Measurements from ENCODE around the gene C10orf71. TPM values are rescaled to one million over a fixed set of nuclear protein-coding genes. Genes with fewer than 3 reads are reported as not detected.

Gene C10orf71
- total RNA-seq, 4 donors from 2014 or later = not detected

DNA sequence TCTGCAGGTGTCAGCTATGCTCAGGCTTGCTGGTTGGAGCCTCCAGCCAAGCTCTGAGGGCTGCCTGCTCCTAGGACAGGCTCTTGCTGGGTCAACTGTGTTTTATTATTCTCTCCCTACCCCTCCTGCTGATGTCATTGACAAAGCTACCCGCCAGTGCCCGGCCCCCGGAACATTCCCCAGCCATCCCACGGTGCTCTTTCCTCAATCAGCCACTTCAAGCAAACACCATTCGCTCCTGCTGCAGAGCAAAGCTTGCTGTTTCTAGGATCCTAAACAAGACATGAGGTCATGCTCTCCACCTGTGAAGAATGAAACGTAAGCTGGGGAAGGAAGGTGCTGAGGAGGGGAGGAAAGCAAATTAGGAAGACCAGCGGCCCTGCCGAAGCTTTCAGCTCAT, 2.1 kb upstream of the C10orf71 start:
- no peak overlapping the region for H3K27ac ChIP-seq
- peaks cover 5% of the 10 kb centered on the region for H3K4me1 ChIP-seq
- no peaks in the 10 kb centered on the region for H3K27me3 ChIP-seq
- H3K4me3 ChIP-seq = no peak overlapping the region
- 83% methylated on average over 8 of the region's 8 CpGs for WGBS
- TF ChIP-seq EP300 (IDR thresholded peaks at IDR 0.05) = no peak
- TF ChIP-seq POLR2AphosphoS5 (IDR thresholded peaks at IDR 0.05) = no peak
- TF ChIP-seq POLR2A (IDR thresholded peaks at IDR 0.05) = no peak
- TF ChIP-seq, protein P1, sequence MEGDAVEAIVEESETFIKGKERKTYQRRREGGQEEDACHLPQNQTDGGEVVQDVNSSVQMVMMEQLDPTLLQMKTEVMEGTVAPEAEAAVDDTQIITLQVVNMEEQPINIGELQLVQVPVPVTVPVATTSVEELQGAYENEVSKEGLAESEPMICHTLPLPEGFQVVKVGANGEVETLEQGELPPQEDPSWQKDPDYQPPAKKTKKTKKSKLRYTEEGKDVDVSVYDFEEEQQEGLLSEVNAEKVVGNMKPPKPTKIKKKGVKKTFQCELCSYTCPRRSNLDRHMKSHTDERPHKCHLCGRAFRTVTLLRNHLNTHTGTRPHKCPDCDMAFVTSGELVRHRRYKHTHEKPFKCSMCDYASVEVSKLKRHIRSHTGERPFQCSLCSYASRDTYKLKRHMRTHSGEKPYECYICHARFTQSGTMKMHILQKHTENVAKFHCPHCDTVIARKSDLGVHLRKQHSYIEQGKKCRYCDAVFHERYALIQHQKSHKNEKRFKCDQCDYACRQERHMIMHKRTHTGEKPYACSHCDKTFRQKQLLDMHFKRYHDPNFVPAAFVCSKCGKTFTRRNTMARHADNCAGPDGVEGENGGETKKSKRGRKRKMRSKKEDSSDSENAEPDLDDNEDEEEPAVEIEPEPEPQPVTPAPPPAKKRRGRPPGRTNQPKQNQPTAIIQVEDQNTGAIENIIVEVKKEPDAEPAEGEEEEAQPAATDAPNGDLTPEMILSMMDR (IDR thresholded peaks at IDR 0.05) = no peak
- no peaks in the 10 kb centered on the region for H3K36me3 ChIP-seq
- no peak for DNase-seq (ENCODE audit: low spot score in 2 of 2)
- H3K9me3 ChIP-seq = no peaks in the 10 kb centered on the region

- H3K27ac ChIP-seq = no peak overlapping the region
- no peaks in the 10 kb centered on the region for H3K36me3 ChIP-seq
- H3K4me3 ChIP-seq = no peak overlapping the region
- no peaks in the 10 kb centered on the region for H3K9me3 ChIP-seq
- peaks cover 5% of the 10 kb centered on the region for H3K4me1 ChIP-seq
- 82% methylated on average over 9 of the region's 9 CpGs for WGBS
- DNase-seq (ENCODE audit: low spot score in 2 of 2) = no peak
- H3K27me3 ChIP-seq = no peaks in the 10 kb centered on the region
- no peak for TF ChIP-seq POLR2A (IDR thresholded peaks at IDR 0.05)
- TF ChIP-seq, protein P1 (IDR thresholded peaks at IDR 0.05) = no peak
- no peak for TF ChIP-seq POLR2AphosphoS5 (IDR thresholded peaks at IDR 0.05)
Measured at GRCh38 chr10:49297818-49298670, 926 bp upstream of the C10orf71 start.

GRCh38 chr10:49298671-49298982, 343 bp upstream of the C10orf71 start:
- Histone ChIP-seq H3K27me3 (no peaks in the 10 kb centered on the region), H3K9me3 (no peaks in the 10 kb centered on the region), H3K27ac (no peak overlapping the region), H3K4me1 (peaks cover 5% of the 10 kb centered on the region), H3K4me3 (no peak overlapping the region), H3K36me3 (no peaks in the 10 kb centered on the region)
- TF ChIP-seq EP300 (IDR thresholded peaks at IDR 0.05) = no peak
- TF ChIP-seq POLR2A (IDR thresholded peaks at IDR 0.05) = no peak
- no peak for TF ChIP-seq POLR2AphosphoS5 (IDR thresholded peaks at IDR 0.05)
- TF ChIP-seq, protein P1 (IDR thresholded peaks at IDR 0.05) = no peak
- WGBS = 30% methylated on average over 11 of the region's 11 CpGs
- DNase-seq (ENCODE audit: low spot score in 2 of 2) = no peak

GRCh38 chr10:49299816-49300139, 808 bp downstream of the C10orf71 start:
- H3K9me3 ChIP-seq = no peaks in the 10 kb centered on the region
- H3K4me1 ChIP-seq = peaks cover 5% of the 10 kb centered on the region
- H3K4me3 ChIP-seq = no peak overlapping the region
- H3K27me3 ChIP-seq = no peaks in the 10 kb centered on the region
- H3K36me3 ChIP-seq = no peaks in the 10 kb centered on the region
- no peak overlapping the region for H3K27ac ChIP-seq
- DNase-seq (ENCODE audit: low spot score in 2 of 2) = no peak
- 73% methylated on average over 4 of the region's 5 CpGs for WGBS
- TF ChIP-seq, protein P1 (IDR thresholded peaks at IDR 0.05) = no peak
- TF ChIP-seq POLR2A (IDR thresholded peaks at IDR 0.05) (no peak), POLR2AphosphoS5 (IDR thresholded peaks at IDR 0.05) (no peak), EP300 (IDR thresholded peaks at IDR 0.05) (no peak)

GRCh38 chr10:49300140-49300974, 1.4 kb downstream of the C10orf71 start:
- Histone ChIP-seq H3K27me3 (no peaks in the 10 kb centered on the region), H3K27ac (no peak overlapping the region), H3K9me3 (no peaks in the 10 kb centered on the region), H3K4me3 (no peak overlapping the region), H3K36me3 (no peaks in the 10 kb centered on the region), H3K4me1 (peaks cover 5% of the 10 kb centered on the region)
- no peak for TF ChIP-seq EP300 (IDR thresholded peaks at IDR 0.05)
- TF ChIP-seq POLR2A (IDR thresholded peaks at IDR 0.05) = no peak
- TF ChIP-seq, protein P1 (IDR thresholded peaks at IDR 0.05) = no peak
- no peak for TF ChIP-seq POLR2AphosphoS5 (IDR thresholded peaks at IDR 0.05)
- WGBS = 83% methylated on average over 6 of the region's 6 CpGs
- no peak for DNase-seq (ENCODE audit: low spot score in 2 of 2)
